HG02798 (cell line): ENCODE measurements around the gene CLSTN2.

Experiments used
- ATAC-seq: cut with Tn5 transposase; IDR thresholded peaks from one replicate; pipeline ENCODE4 v1.9.1; 2021; ENCODE audit warnings: mild to moderate bottlenecking; ENCODE audit not compliant: unreplicated experiment, poor library complexity

The CLSTN2 gene

GRCh38 chr3:140216249-140216648, 281.3 kb downstream of the CLSTN2 start:
- ATAC-seq = peak; percentile 62

- ATAC-seq = no peak
These were observed 284.3 kb downstream of the CLSTN2 start for GRCh38 chr3:140219291-140219690.

GRCh38 chr3:140219923-140220452, 285.0 kb downstream of the CLSTN2 start:
- ATAC-seq = peak; percentile 36

GRCh38 chr3:140223197-140223596, 288.2 kb downstream of the CLSTN2 start:
- ATAC-seq = no peak

GRCh38 chr3:140223631-140224030, 288.6 kb downstream of the CLSTN2 start:
- ATAC-seq = no peak

- ATAC-seq = no peak
These were observed 289.3 kb downstream of the CLSTN2 start for GRCh38 chr3:140224307-140224706.

- no peak for ATAC-seq
These were observed 291.0 kb downstream of the CLSTN2 start for GRCh38 chr3:140225996-140226395.

GRCh38 chr3:140233702-140234101, 298.7 kb downstream of the CLSTN2 start:
- ATAC-seq = no peak

- no peak for ATAC-seq
These were observed 299.3 kb downstream of the CLSTN2 start for GRCh38 chr3:140234256-140234655.

GRCh38 chr3:140236836-140237501, 302.0 kb downstream of the CLSTN2 start:
- ATAC-seq = no peak

- ATAC-seq = no peak
These were observed 303.8 kb downstream of the CLSTN2 start for GRCh38 chr3:140238646-140239314.

- no peak for ATAC-seq
These were observed 307.9 kb downstream of the CLSTN2 start for GRCh38 chr3:140242818-140243276.

GRCh38 chr3:140243575-140243974, 308.6 kb downstream of the CLSTN2 start:
- ATAC-seq = no peak

- no peak for ATAC-seq
These were observed 309.9 kb downstream of the CLSTN2 start for GRCh38 chr3:140244893-140245292.

GRCh38 chr3:140246578-140246977, 311.6 kb downstream of the CLSTN2 start:
- no peak for ATAC-seq

GRCh38 chr3:140247775-140248174, 312.8 kb downstream of the CLSTN2 start:
- no peak for ATAC-seq

- ATAC-seq = no peak
These were observed 314.2 kb downstream of the CLSTN2 start for GRCh38 chr3:140249188-140249587.

- ATAC-seq = no peak
These were observed 315.2 kb downstream of the CLSTN2 start for GRCh38 chr3:140250010-140250855.

- ATAC-seq = no peak
These were observed 316.0 kb downstream of the CLSTN2 start for GRCh38 chr3:140250945-140251344.

GRCh38 chr3:140251678-140252077, 316.7 kb downstream of the CLSTN2 start:
- ATAC-seq = no peak
